Effector CD8-positive, alpha-beta T cell (primary cell): ENCODE results near the gene DCDC1.

Experiments used
- DNase-seq: peaks from one replicate; lab custom pipeline; 2025; lab: John Stamatoyannopoulos, UW

DCDC1 gene

GRCh38 chr11:30914143-30914762, 455.3 kb downstream of the DCDC1 start:
- DNase-seq = no peak

- DNase-seq = no peak
These were observed 458.3 kb downstream of the DCDC1 start for GRCh38 chr11:30911247-30911646.

GRCh38 chr11:30908857-30909256, 460.7 kb downstream of the DCDC1 start:
- DNase-seq = no peak

- DNase-seq = no peak
These were observed 461.3 kb downstream of the DCDC1 start for GRCh38 chr11:30908272-30908671.

GRCh38 chr11:30902929-30903328, 466.6 kb downstream of the DCDC1 start:
- no peak for DNase-seq

GRCh38 chr11:30895046-30895445, 474.5 kb downstream of the DCDC1 start:
- DNase-seq = no peak

- no peak for DNase-seq
These were observed 476.2 kb downstream of the DCDC1 start for GRCh38 chr11:30893318-30893717.

- no peak for DNase-seq
These were observed 480.3 kb downstream of the DCDC1 start for GRCh38 chr11:30889143-30889794.

- DNase-seq = no peak
These were observed 490.1 kb downstream of the DCDC1 start for GRCh38 chr11:30879322-30880005.

- DNase-seq = no peak
These were observed 491.1 kb downstream of the DCDC1 start for GRCh38 chr11:30878400-30878799.

GRCh38 chr11:30876663-30877396, 492.7 kb downstream of the DCDC1 start:
- DNase-seq = no peak

GRCh38 chr11:30876228-30876627, 493.3 kb downstream of the DCDC1 start:
- no peak for DNase-seq

GRCh38 chr11:30875806-30876205, 493.7 kb downstream of the DCDC1 start:
- no peak for DNase-seq

- no peak for DNase-seq
These were observed 495.5 kb downstream of the DCDC1 start for GRCh38 chr11:30873924-30874610.

- no peak for DNase-seq
These were observed 500.9 kb downstream of the DCDC1 start for GRCh38 chr11:30868626-30869081.

GRCh38 chr11:30863209-30863608, 506.3 kb downstream of the DCDC1 start:
- no peak for DNase-seq

GRCh38 chr11:30861531-30861930, 508.0 kb downstream of the DCDC1 start:
- no peak for DNase-seq

- no peak for DNase-seq
These were observed 508.5 kb downstream of the DCDC1 start for GRCh38 chr11:30861064-30861463.

- DNase-seq = no peak
These were observed 509.4 kb downstream of the DCDC1 start for GRCh38 chr11:30860146-30860545.

GRCh38 chr11:30859669-30860068, 509.9 kb downstream of the DCDC1 start:
- no peak for DNase-seq

GRCh38 chr11:30855383-30856006, 514.0 kb downstream of the DCDC1 start:
- DNase-seq = no peak
